Anterior cingulate cortex (tissue), 58 donors: ENCODE results near the gene MPST.

Experiments
- DNase-seq, 58 donors: peaks; one replicate each; lab custom pipeline; 2025; lab: John Stamatoyannopoulos, UW

The MPST gene

GRCh38 chr22:37021710-37022482 is 2.4 kb downstream of the MPST start:
- peak in 21 of 58 donors; percentile 7 to 60 (median 20) for DNase-seq

GRCh38 chr22:37022483-37023337 is 3.2 kb downstream of the MPST start:
- DNase-seq, result peak in 12 of 58 donors; percentile 16 to 39 (median 28)

- DNase-seq, result no peak
These were observed 4.3 kb downstream of the MPST start for GRCh38 chr22:37023743-37024338.

- DNase-seq, result no peak
These were observed 5.0 kb downstream of the MPST start for GRCh38 chr22:37024339-37025157.

GRCh38 chr22:37025500-37026070 is 6.0 kb downstream of the MPST start:
- no peak for DNase-seq

- peak in 6 of 58 donors; percentile 8 to 28 (median 18) for DNase-seq
These were observed 6.8 kb downstream of the MPST start for GRCh38 chr22:37026325-37026724.

- no peak for DNase-seq
These were observed 8.0 kb downstream of the MPST start for GRCh38 chr22:37027556-37027955.

GRCh38 chr22:37028692-37029674 is 9.4 kb downstream of the MPST start:
- no peak for DNase-seq

GRCh38 chr22:37030560-37031281 is 11.2 kb downstream of the MPST start:
- DNase-seq, result no peak

- no peak for DNase-seq
These were observed 12.6 kb downstream of the MPST start for GRCh38 chr22:37032134-37032534.

GRCh38 chr22:37032535-37033460 is 13.3 kb downstream of the MPST start:
- DNase-seq, result no peak

- DNase-seq, result no peak
These were observed 14.3 kb downstream of the MPST start for GRCh38 chr22:37033605-37034430.

- DNase-seq, result no peak
These were observed 17.3 kb downstream of the MPST start for GRCh38 chr22:37036655-37037377.

- no peak for DNase-seq
These were observed 18.1 kb downstream of the MPST start for GRCh38 chr22:37037669-37038068.

GRCh38 chr22:37039466-37039865 is 19.9 kb downstream of the MPST start:
- no peak for DNase-seq
